Large intestine (tissue), 3 donors: Measurements from ENCODE around the gene PTPRG. TPM values are rescaled to one million over a fixed set of nuclear protein-coding genes. Genes with fewer than 3 reads are reported as not detected.
"Not testable (repeated sequence)": the region's sequence is repeated elsewhere in the genome, so short reads cannot be mapped to it uniquely, and the experiment has no call there.

Source experiments
- DNase-seq, 2 donors: peaks; one replicate each; pipeline versions ENCODE4 v3.0.0 to v3.0.0-alpha.2; 2013
- H3K27ac ChIP-seq: one replicate; pipeline ENCODE4 v1.5.1; 2013; ENCODE audit warnings: low read length
- H3K27me3 ChIP-seq: 2 replicates; pipeline ENCODE4 v1.6.1; 2013; ENCODE audit warnings: low read length; ENCODE audit not compliant: control insufficient read depth, insufficient read depth
- H3K36me3 ChIP-seq: 2 replicates; pipeline ENCODE4 v1.6.1; 2013; ENCODE audit warnings: low read length; ENCODE audit not compliant: control insufficient read depth, insufficient read depth
- H3K4me1 ChIP-seq: one replicate; pipeline ENCODE4 v1.6.1; 2013; ENCODE audit warnings: low read length; ENCODE audit not compliant: control insufficient read depth, insufficient read depth
- H3K4me3 ChIP-seq: one replicate; pipeline ENCODE4 v1.5.1; 2013; ENCODE audit warnings: low read length
- H3K9me3 ChIP-seq: one replicate; pipeline ENCODE4 v1.6.1; 2013; ENCODE audit warnings: mild to moderate bottlenecking, low read depth, low read length, moderate library complexity; ENCODE audit not compliant: control insufficient read depth
- WGBS: methylation state at CpG from one replicate; pipeline ENCODE4 v1.1.5; 2013; ENCODE audit warnings: low lambda C conversion rate; ENCODE audit not compliant: insufficient coverage; 5-methylcytosine and 5-hydroxymethylcytosine counted together
- polyA plus RNA-seq: library from polyadenylated mRNA; unstranded; fragments of 120-200 nt; gene quantifications from one replicate; pipeline ENCODE4 v1.2.1, GENCODE V29; 2013

Gene PTPRG
- polyA plus RNA-seq, 1 donor = 18.3 TPM

- H3K36me3 ChIP-seq = no peaks in the 10 kb centered on the region
- H3K27me3 ChIP-seq = no peaks in the 10 kb centered on the region
- no peak overlapping the region for H3K27ac ChIP-seq
- H3K4me3 ChIP-seq = no peak overlapping the region
- H3K9me3 ChIP-seq = no peaks in the 10 kb centered on the region
- no peak for DNase-seq
- no peaks in the 10 kb centered on the region for H3K4me1 ChIP-seq
- no CpG with 5 or more reads among the region's 13 CpGs for WGBS
Observed at GRCh38 chr3:61532739-61533500, 28.5 kb upstream of the PTPRG start.

- Histone ChIP-seq H3K4me3 (no peak overlapping the region), H3K27ac (no peak overlapping the region), H3K4me1 (no peaks in the 10 kb centered on the region), H3K27me3 (no peaks in the 10 kb centered on the region), H3K36me3 (no peaks in the 10 kb centered on the region), H3K9me3 (no peaks in the 10 kb centered on the region)
- DNase-seq = no peak
- WGBS = no CpG with 5 or more reads among the region's 3 CpGs
Observed at GRCh38 chr3:61535826-61536225, 25.5 kb upstream of the PTPRG start.

DNA sequence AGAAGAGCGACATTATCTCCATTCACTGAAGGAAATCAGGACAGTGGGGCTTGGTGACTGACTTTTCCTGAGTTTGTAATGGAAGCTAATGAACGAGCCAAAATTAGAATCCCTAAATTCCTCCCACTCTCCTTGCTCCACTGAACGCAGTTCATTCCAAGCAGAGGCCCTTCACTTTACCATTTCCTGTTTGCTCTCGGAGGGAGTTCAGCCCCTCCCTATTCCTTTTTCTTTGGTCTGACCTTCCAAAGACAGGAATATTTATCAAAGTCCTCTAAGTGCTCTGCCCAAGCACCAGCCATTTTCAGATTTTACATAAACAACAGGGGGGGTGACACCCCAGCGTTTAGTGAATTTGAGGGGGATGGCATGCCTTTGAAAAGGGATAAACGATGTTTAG lies 24.0 kb upstream of the PTPRG start:
- Histone ChIP-seq H3K27me3 (no peaks in the 10 kb centered on the region), H3K4me3 (no peak overlapping the region), H3K36me3 (no peaks in the 10 kb centered on the region), H3K9me3 (no peaks in the 10 kb centered on the region), H3K27ac (no peak overlapping the region), H3K4me1 (no peaks in the 10 kb centered on the region)
- 50% methylated on average over 1 of the region's 6 CpGs for WGBS
- DNase-seq = peak in 1 of 2 donors; percentile 30

- no peak for DNase-seq
- Histone ChIP-seq H3K27me3 (no peaks in the 10 kb centered on the region), H3K36me3 (no peaks in the 10 kb centered on the region), H3K9me3 (no peaks in the 10 kb centered on the region), H3K27ac (no peak overlapping the region), H3K4me3 (no peak overlapping the region), H3K4me1 (no peaks in the 10 kb centered on the region)
- WGBS = no CpG with 5 or more reads among the region's 5 CpGs
Observed at GRCh38 chr3:61538486-61538885, 22.9 kb upstream of the PTPRG start.

DNA sequence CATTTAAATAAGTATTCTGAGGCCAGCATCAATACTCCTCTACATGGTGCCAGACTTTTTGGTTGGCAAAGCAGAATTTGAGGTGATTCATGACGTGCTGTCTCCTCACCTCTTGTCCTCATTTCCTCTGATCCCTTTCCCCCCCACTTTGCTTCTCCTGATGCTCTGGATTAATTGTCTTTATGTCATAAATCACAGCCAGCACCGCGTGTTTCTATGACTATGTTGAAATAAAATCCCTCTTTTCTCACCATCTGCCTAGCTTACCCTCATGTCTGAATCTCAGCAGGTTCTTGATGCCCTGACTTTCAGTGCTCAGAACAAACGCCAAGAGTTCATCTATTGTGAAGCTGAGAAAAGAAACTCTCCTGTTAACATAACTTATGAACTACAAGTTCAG lies 19.7 kb upstream of the PTPRG start:
- no peaks in the 10 kb centered on the region for H3K9me3 ChIP-seq
- H3K4me1 ChIP-seq = no peaks in the 10 kb centered on the region
- no peak for DNase-seq
- 100% methylated on average over 1 of the region's 4 CpGs for WGBS
- no peaks in the 10 kb centered on the region for H3K36me3 ChIP-seq
- H3K27ac ChIP-seq = no peak overlapping the region
- no peak overlapping the region for H3K4me3 ChIP-seq
- no peaks in the 10 kb centered on the region for H3K27me3 ChIP-seq

GRCh38 chr3:61545716-61546115 lies 15.7 kb upstream of the PTPRG start:
- Histone ChIP-seq H3K4me1 (no peaks in the 10 kb centered on the region), H3K27ac (no peak overlapping the region), H3K4me3 (no peak overlapping the region), H3K36me3 (no peaks in the 10 kb centered on the region), H3K27me3 (no peaks in the 10 kb centered on the region), H3K9me3 (no peaks in the 10 kb centered on the region)
- DNase-seq = no peak
- no CpG with 5 or more reads among the region's 2 CpGs for WGBS

DNA sequence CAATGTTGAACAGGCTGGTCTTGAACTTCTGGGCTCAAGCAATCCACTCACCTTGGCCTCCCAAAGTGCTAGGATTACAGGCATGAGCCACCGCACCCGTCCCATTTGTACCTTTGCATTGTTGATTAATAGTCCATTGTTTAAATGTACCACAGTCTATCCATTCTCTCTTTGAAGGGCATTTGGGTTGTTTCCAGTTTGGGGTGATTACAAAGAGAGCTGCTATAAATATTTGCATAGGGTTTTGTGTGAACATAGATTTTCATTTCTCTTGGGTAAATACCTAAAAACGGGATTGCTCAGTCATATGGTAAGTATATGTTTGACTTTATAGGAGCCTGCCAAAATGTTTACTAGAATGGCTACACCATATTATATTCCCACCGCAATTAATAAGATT lies 13.7 kb upstream of the PTPRG start:
- H3K4me1 ChIP-seq = no peaks in the 10 kb centered on the region
- no peaks in the 10 kb centered on the region for H3K27me3 ChIP-seq
- H3K27ac ChIP-seq = no peak overlapping the region
- DNase-seq = no peak
- H3K36me3 ChIP-seq = no peaks in the 10 kb centered on the region
- H3K4me3 ChIP-seq = no peak overlapping the region
- 100% methylated on average over 1 of the region's 4 CpGs for WGBS
- H3K9me3 ChIP-seq = no peaks in the 10 kb centered on the region

DNA sequence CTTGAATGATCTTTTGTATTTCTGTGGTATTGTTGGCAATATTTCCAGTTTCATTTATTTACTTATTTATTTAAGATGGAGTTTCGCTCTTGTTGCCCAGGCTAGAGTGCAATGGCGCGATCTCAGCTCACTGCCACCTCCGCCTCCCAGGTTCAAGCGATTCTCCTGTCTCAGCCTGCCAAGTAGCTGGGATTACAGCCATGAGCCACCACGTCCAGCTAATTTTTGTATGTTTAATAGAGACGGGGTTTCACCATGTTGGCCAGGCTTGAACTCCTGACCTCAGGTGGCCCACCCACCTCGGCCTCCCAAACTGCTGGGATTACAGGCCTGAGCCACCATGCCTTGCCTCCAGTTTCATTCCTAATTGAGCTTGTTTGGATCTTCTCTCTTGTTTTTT lies 8.7 kb upstream of the PTPRG start:
- H3K27ac ChIP-seq, DNase-seq, H3K9me3 ChIP-seq, H3K4me3 ChIP-seq, H3K4me1 ChIP-seq, H3K27me3 ChIP-seq, H3K36me3 ChIP-seq: not testable (repeated sequence)
- WGBS = 83% methylated on average over 2 of the region's 8 CpGs

GRCh38 chr3:61559136-61559731 lies 2.1 kb upstream of the PTPRG start:
- H3K27ac ChIP-seq = no peak overlapping the region

GRCh38 chr3:61560517-61561373 lies 626 bp upstream of the PTPRG start:
- Histone ChIP-seq H3K9me3 (no peaks in the 10 kb centered on the region), H3K27ac (peak overlapping the region; percentile 87), H3K36me3 (no peaks in the 10 kb centered on the region), H3K4me3 (peak overlapping the region; percentile 71), H3K4me1 (peaks cover 6% of the 10 kb centered on the region), H3K27me3 (no peaks in the 10 kb centered on the region)
- WGBS = no CpG with 5 or more reads among the region's 64 CpGs
- peak; percentile 76 to 91 for DNase-seq

More at GRCh38 chr3:61559136-61559731, 2.1 kb upstream of the PTPRG start:
- Histone ChIP-seq H3K36me3 (no peaks in the 10 kb centered on the region), H3K4me1 (peaks cover 5% of the 10 kb centered on the region), H3K27me3 (no peaks in the 10 kb centered on the region), H3K4me3 (no peak overlapping the region), H3K9me3 (no peaks in the 10 kb centered on the region)
- WGBS = no CpG with 5 or more reads among the region's 7 CpGs
- peak in 1 of 2 donors; percentile 21 for DNase-seq
